K562 (cell line): ENCODE measurements around the gene BRMS1. TPM values are rescaled to one million over a fixed set of nuclear protein-coding genes. Genes with fewer than 3 reads are reported as not detected.

Experiments used
- ARID2 ChIP-seq: fragments of 450-650 bp; IDR thresholded peaks from 2 replicates; pipeline ENCODE4 v1.6.1; 2017; ENCODE audit warnings: antibody characterized with exemption, mild to moderate bottlenecking
- CTBP1 ChIP-seq: fragments of 450-650 bp; IDR thresholded peaks from 2 replicates; pipeline ENCODE4 v1.6.1; 2016; ENCODE audit warnings: borderline replicate concordance
- DPF2 ChIP-seq: fragments of 450-650 bp; IDR thresholded peaks from 2 replicates; pipeline ENCODE4 v1.6.1; 2016
- GTF2A2 ChIP-seq: IDR thresholded peaks from 2 replicates; pipeline ENCODE4 v1.6.1; 2016; ENCODE audit warnings: mild to moderate bottlenecking, missing genetic modification characterization, missing compliant biosample characterization
- HDAC8 ChIP-seq: fragments of 450-650 bp; IDR thresholded peaks from 2 replicates; pipeline ENCODE4 v1.6.1; 2016; ENCODE audit warnings: mild to moderate bottlenecking, missing genetic modification characterization, moderate library complexity, missing compliant biosample characterization
- HLTF ChIP-seq: fragments of 450-650 bp; IDR thresholded peaks from 2 replicates; pipeline ENCODE4 v1.6.1; 2016
- HMGN3 ChIP-seq: IDR thresholded peaks from 2 replicates; pipeline ENCODE4 v1.6.1; 2011; ENCODE audit warnings: borderline replicate concordance, low read depth, mild to moderate bottlenecking, mixed read lengths, low read length; ENCODE audit not compliant: insufficient read length; ENCODE audit errors: extremely low read depth
- MIER1 ChIP-seq: fragments of 450-650 bp; IDR thresholded peaks from 2 replicates; pipeline ENCODE4 v1.6.1; 2016; ENCODE audit warnings: antibody characterized with exemption, mild to moderate bottlenecking, low read depth
- NR4A1 ChIP-seq, 2 experiments: fragments of 250-450 bp in 1 of 2; fragments of 450-650 bp in 1 of 2; sonication (Bioruptor Pico) in 1 of 2; IDR thresholded peaks; 2 replicates each; pipeline versions ENCODE4 v1.4.0 to v1.6.1; 2016 to 2020; ENCODE audit warnings: mild to moderate bottlenecking in 2 of 2, missing compliant biosample characterization in 1 of 2, missing genetic modification characterization in 1 of 2, moderate library complexity in 1 of 2
- SOX6 ChIP-seq: fragments of 450-650 bp; IDR thresholded peaks from 2 replicates; pipeline ENCODE4 v1.6.1; 2014; ENCODE audit warnings: mild to moderate bottlenecking
- THRAP3 ChIP-seq: fragments of 450-650 bp; IDR thresholded peaks from 2 replicates; pipeline ENCODE4 v1.6.1; 2016; ENCODE audit warnings: mild to moderate bottlenecking, inconsistent platforms, borderline replicate concordance
- ZNF57 ChIP-seq: fragments of 450-650 bp; formaldehyde crosslinking; IDR thresholded peaks from 2 replicates; pipeline ENCODE4 v1.4.0; 2020; ENCODE audit warnings: mild to moderate bottlenecking, moderate library complexity
- ZNF766 ChIP-seq: fragments of 200-800 bp; sonication (Bioruptor generic); conservative IDR thresholded peaks from 2 replicates; pipeline ENCODE4 v1.6.1; 2016; ENCODE audit warnings: missing genetic modification characterization, missing compliant biosample characterization
- ZNF79 ChIP-seq: fragments of 250-450 bp; sonication (Bioruptor Pico); IDR thresholded peaks from 2 replicates; pipeline ENCODE4 v1.4.0; 2020; ENCODE audit warnings: low read depth, mild to moderate bottlenecking, moderate library complexity
- polyA plus RNA-seq, 8 experiments: library from polyadenylated mRNA; depleted of rRNA in 4 of 8; stranded (reverse) in 5 of 8; unstranded in 3 of 8; fragments of >200 nt; fragmentation: Nextera tagmentation in 2 of 8; fragmentation: Illumina TruSeq in 1 of 8; extraction: Ambion mirVana in 2 of 8; extraction: Trizol in 1 of 8; gene quantifications; 2 replicates each; pipeline versions ENCODE4 v1.2.1 to v1.2.3, GENCODE V29; 2011 to 2014; ENCODE audit warnings: inconsistent platforms in 1 of 8, missing spikeins in 1 of 8
- total RNA-seq, 7 experiments: library from RNA; depleted of rRNA in 6 of 7; stranded (reverse); fragments of >200 nt in 6 of 7; fragmentation: Illumina TruSeq in 2 of 7; extraction: Trizol in 2 of 7; gene quantifications; 2 replicates each; pipeline versions ENCODE4 v1.2.1 to v1.2.3, GENCODE V29; 2011 to 2021; ENCODE audit warnings: low replicate concordance in 1 of 7
- TF ChIP-seq, protein P1 (sequence below): sonication (generic); formaldehyde crosslinking; IDR thresholded peaks from 2 replicates; pipeline ENCODE4 v1.8.0; 2022; ENCODE audit warnings: mild to moderate bottlenecking, missing genetic modification reagents
- TF ChIP-seq, protein P2 (sequence below): sonication (generic); formaldehyde crosslinking; IDR thresholded peaks from 2 replicates; pipeline ENCODE4 v1.8.1; 2023; ENCODE audit warnings: mild to moderate bottlenecking, missing genetic modification reagents
- TF ChIP-seq, protein P3 (sequence below), 3 experiments: IDR thresholded peaks in 2 of 3; conservative IDR thresholded peaks in 1 of 3; 2 replicates each; pipeline ENCODE4 v1.5.1; 2011 to 2012; ENCODE audit warnings: low read length in 3 of 3, mild to moderate bottlenecking in 3 of 3, control low read depth in 2 of 3, improper control_type of control experiment in 1 of 3, inconsistent platforms in 1 of 3, low read depth in 1 of 3, mixed read lengths in 1 of 3, moderate library complexity in 1 of 3; ENCODE audit not compliant: insufficient read depth in 2 of 3
- TF ChIP-seq, protein P4 (sequence below), 2 experiments: fragments of 450-650 bp; IDR thresholded peaks; 2 replicates each; pipeline ENCODE4 v1.6.1; 2018; ENCODE audit warnings: mild to moderate bottlenecking in 2 of 2, low read depth in 1 of 2; ENCODE audit not compliant: partially characterized antibody in 2 of 2

BRMS1 gene
- total and polyA plus RNA-seq, 9 of the 15 experiments (the other 6 are each of a cell fraction or from before 2014, with no cell fraction given): 2.2 to 78.8 (median 33.4) TPM

DNA sequence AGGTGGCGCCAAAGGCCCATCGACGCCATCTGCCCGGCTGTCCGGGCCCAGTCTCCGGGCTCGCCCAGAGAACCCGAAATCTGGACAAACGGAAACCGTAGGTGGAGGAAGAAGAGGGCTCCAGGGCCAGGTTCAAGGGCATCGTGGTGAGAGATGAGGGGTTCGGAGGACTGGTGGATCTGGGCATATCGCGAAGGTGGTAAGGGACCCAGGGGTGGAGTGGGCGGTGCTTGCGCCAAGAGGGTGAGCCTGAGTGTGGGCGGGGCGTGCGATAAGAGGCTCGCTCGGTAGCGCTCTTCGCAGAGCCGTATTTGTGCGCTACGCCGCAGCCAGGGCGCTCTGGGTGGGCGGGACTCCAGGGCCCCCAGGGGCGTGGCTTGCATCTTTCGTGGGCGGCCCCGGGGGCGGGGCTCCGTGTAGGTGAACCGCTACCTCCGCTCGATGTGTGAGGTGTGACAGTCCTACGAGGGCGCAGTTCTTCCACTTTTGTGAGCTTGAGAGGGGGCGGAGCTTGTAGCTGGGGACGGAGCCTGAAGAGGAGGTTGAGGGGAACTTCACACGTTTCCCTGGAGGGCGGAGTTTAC is 32.8 kb downstream of the BRMS1 start (continued):
- TF ChIP-seq, protein P1, sequence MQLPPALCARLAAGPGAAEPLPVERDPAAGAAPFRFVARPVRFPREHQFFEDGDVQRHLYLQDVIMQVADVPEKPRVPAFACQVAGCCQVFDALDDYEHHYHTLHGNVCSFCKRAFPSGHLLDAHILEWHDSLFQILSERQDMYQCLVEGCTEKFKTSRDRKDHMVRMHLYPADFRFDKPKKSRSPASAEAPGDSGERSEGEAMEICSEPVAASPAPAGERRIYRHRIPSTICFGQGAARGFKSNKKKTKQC (CRISPR knock-in tag): 0 out of 2 replicates have a peak, but pooled peaks have one; percentile 58
- TF ChIP-seq, protein P2, sequence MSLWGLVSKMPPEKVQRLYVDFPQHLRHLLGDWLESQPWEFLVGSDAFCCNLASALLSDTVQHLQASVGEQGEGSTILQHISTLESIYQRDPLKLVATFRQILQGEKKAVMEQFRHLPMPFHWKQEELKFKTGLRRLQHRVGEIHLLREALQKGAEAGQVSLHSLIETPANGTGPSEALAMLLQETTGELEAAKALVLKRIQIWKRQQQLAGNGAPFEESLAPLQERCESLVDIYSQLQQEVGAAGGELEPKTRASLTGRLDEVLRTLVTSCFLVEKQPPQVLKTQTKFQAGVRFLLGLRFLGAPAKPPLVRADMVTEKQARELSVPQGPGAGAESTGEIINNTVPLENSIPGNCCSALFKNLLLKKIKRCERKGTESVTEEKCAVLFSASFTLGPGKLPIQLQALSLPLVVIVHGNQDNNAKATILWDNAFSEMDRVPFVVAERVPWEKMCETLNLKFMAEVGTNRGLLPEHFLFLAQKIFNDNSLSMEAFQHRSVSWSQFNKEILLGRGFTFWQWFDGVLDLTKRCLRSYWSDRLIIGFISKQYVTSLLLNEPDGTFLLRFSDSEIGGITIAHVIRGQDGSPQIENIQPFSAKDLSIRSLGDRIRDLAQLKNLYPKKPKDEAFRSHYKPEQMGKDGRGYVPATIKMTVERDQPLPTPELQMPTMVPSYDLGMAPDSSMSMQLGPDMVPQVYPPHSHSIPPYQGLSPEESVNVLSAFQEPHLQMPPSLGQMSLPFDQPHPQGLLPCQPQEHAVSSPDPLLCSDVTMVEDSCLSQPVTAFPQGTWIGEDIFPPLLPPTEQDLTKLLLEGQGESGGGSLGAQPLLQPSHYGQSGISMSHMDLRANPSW (CRISPR knock-in tag): peak; percentile 91; the same call in 1 of the 2 replicates
- TF ChIP-seq ZNF766 (CRISPR knock-in tag): no peak
- peak; percentile 53; the same call in 1 of the 2 replicates for TF ChIP-seq THRAP3
- TF ChIP-seq DPF2: peak; percentile 81
- TF ChIP-seq, protein P3, sequence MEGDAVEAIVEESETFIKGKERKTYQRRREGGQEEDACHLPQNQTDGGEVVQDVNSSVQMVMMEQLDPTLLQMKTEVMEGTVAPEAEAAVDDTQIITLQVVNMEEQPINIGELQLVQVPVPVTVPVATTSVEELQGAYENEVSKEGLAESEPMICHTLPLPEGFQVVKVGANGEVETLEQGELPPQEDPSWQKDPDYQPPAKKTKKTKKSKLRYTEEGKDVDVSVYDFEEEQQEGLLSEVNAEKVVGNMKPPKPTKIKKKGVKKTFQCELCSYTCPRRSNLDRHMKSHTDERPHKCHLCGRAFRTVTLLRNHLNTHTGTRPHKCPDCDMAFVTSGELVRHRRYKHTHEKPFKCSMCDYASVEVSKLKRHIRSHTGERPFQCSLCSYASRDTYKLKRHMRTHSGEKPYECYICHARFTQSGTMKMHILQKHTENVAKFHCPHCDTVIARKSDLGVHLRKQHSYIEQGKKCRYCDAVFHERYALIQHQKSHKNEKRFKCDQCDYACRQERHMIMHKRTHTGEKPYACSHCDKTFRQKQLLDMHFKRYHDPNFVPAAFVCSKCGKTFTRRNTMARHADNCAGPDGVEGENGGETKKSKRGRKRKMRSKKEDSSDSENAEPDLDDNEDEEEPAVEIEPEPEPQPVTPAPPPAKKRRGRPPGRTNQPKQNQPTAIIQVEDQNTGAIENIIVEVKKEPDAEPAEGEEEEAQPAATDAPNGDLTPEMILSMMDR (IDR thresholded peaks at IDR 0.05 in 2 of 3, conservative IDR thresholded peaks at IDR 0.05 in 1 of 3; ENCODE audit: insufficient read depth in 2 of 3, low read depth in 1 of 3, low read length in 3 of 3): peak; percentile 11 to 97 (median 96); a peak in 5 of 6 replicates
- no peak for TF ChIP-seq GTF2A2 (tag)
- no peak for TF ChIP-seq ZNF79 (CRISPR knock-in tag)
- TF ChIP-seq ZNF57 (CRISPR knock-in tag): no peak
- TF ChIP-seq, protein P4, sequence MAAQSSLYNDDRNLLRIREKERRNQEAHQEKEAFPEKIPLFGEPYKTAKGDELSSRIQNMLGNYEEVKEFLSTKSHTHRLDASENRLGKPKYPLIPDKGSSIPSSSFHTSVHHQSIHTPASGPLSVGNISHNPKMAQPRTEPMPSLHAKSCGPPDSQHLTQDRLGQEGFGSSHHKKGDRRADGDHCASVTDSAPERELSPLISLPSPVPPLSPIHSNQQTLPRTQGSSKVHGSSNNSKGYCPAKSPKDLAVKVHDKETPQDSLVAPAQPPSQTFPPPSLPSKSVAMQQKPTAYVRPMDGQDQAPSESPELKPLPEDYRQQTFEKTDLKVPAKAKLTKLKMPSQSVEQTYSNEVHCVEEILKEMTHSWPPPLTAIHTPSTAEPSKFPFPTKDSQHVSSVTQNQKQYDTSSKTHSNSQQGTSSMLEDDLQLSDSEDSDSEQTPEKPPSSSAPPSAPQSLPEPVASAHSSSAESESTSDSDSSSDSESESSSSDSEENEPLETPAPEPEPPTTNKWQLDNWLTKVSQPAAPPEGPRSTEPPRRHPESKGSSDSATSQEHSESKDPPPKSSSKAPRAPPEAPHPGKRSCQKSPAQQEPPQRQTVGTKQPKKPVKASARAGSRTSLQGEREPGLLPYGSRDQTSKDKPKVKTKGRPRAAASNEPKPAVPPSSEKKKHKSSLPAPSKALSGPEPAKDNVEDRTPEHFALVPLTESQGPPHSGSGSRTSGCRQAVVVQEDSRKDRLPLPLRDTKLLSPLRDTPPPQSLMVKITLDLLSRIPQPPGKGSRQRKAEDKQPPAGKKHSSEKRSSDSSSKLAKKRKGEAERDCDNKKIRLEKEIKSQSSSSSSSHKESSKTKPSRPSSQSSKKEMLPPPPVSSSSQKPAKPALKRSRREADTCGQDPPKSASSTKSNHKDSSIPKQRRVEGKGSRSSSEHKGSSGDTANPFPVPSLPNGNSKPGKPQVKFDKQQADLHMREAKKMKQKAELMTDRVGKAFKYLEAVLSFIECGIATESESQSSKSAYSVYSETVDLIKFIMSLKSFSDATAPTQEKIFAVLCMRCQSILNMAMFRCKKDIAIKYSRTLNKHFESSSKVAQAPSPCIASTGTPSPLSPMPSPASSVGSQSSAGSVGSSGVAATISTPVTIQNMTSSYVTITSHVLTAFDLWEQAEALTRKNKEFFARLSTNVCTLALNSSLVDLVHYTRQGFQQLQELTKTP (IDR thresholded peaks at IDR 0.05; ENCODE audit: low read depth in 1 of 2, partially characterized antibody in 2 of 2): no peak
- TF ChIP-seq CTBP1: peak; percentile 94
- no peak for TF ChIP-seq SOX6
- TF ChIP-seq HMGN3: peak; percentile 80
- TF ChIP-seq ARID2: peak; percentile 99
- TF ChIP-seq HLTF: peak; percentile 86
- TF ChIP-seq HDAC8: no peak
- TF ChIP-seq NR4A1 (CRISPR knock-in tag; IDR thresholded peaks at IDR 0.05): no peak
- peak; percentile 55; the same call in 1 of the 2 replicates for TF ChIP-seq NR4A1 (tag; IDR thresholded peaks at IDR 0.05)
- peak; percentile 37; the same call in 1 of the 2 replicates for TF ChIP-seq MIER1
